Measurements from ENCODE around the gene TBCB.

DNA sequence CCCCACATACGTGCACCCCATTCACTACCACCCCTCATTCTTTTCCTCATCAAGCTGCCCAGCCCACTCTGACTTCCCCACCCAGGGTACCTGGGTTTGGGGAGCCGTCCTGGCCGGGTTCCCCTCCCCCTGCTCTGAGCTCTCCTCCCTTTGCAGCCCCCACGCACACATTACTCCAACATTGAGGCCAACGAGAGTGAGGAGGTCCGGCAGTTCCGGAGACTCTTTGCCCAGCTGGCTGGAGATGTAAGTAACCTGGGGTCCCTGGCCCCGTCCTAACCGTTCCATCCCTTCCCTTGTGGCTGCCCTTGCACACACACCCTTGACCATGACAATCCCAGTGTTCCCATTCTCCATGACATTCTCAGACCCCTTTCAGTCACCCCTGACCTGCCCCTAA is 27.2 kb downstream of the TBCB start:
- TF ChIP-seq, protein P1, sequence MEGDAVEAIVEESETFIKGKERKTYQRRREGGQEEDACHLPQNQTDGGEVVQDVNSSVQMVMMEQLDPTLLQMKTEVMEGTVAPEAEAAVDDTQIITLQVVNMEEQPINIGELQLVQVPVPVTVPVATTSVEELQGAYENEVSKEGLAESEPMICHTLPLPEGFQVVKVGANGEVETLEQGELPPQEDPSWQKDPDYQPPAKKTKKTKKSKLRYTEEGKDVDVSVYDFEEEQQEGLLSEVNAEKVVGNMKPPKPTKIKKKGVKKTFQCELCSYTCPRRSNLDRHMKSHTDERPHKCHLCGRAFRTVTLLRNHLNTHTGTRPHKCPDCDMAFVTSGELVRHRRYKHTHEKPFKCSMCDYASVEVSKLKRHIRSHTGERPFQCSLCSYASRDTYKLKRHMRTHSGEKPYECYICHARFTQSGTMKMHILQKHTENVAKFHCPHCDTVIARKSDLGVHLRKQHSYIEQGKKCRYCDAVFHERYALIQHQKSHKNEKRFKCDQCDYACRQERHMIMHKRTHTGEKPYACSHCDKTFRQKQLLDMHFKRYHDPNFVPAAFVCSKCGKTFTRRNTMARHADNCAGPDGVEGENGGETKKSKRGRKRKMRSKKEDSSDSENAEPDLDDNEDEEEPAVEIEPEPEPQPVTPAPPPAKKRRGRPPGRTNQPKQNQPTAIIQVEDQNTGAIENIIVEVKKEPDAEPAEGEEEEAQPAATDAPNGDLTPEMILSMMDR (IDR thresholded peaks at IDR 0.05): no peak
- no peak for TF ChIP-seq POLR2A (IDR thresholded peaks at IDR 0.05)

Data from lower leg skin (tissue), 3 donors.